Tibial nerve (tissue), 4 donors: ENCODE data around the gene LARP4B.

Source experiments
- CTCF ChIP-seq, 5 experiments: fragments of 200-600 bp in 3 of 5; fragments of 450-650 bp in 2 of 5; sonication (generic) in 3 of 5; IDR thresholded peaks; one replicate each; pipeline ENCODE4 v1.5.1; 2016 to 2019; ENCODE audit warnings: antibody characterized with exemption in 5 of 5, mild to moderate bottlenecking in 3 of 5, moderate library complexity in 2 of 5
- EP300 ChIP-seq, 2 donors: sonication (generic); formaldehyde crosslinking; IDR thresholded peaks; one replicate each; pipeline ENCODE4 v1.6.1; 2017; ENCODE audit warnings: antibody characterized with exemption in 2 of 2, mild to moderate bottlenecking in 1 of 2
- POLR2A ChIP-seq, 2 donors: fragments of 450-650 bp; IDR thresholded peaks; one replicate each; pipeline ENCODE4 v1.6.1; 2017; ENCODE audit warnings: antibody characterized with exemption in 2 of 2, mild to moderate bottlenecking in 2 of 2, moderate library complexity in 2 of 2

- TF ChIP-seq CTCF (IDR thresholded peaks at IDR 0.05) (no peak), POLR2A (IDR thresholded peaks at IDR 0.05) (no peak), EP300 (IDR thresholded peaks at IDR 0.05) (no peak)
Observed at GRCh38 chr10:856416-857157, 74.9 kb downstream of the LARP4B start.
